GM20431 (cell line): ENCODE data around the gene SCAMP2.
"Not testable (repeated sequence)": the region's sequence is repeated elsewhere in the genome, so short reads cannot be mapped to it uniquely, and the experiment has no call there.

Experiments
- in situ Hi-C: fragments of 300-500 bp; cut with MseI, MboI; formaldehyde crosslinking; loops from one replicate; pipeline ENCODE4 v1.15.0; 2020; ENCODE audit warnings: low sequenced_read_pairs; ENCODE audit not compliant: unreplicated experiment

SCAMP2 gene, protein sequence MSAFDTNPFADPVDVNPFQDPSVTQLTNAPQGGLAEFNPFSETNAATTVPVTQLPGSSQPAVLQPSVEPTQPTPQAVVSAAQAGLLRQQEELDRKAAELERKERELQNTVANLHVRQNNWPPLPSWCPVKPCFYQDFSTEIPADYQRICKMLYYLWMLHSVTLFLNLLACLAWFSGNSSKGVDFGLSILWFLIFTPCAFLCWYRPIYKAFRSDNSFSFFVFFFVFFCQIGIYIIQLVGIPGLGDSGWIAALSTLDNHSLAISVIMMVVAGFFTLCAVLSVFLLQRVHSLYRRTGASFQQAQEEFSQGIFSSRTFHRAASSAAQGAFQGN

DNA sequence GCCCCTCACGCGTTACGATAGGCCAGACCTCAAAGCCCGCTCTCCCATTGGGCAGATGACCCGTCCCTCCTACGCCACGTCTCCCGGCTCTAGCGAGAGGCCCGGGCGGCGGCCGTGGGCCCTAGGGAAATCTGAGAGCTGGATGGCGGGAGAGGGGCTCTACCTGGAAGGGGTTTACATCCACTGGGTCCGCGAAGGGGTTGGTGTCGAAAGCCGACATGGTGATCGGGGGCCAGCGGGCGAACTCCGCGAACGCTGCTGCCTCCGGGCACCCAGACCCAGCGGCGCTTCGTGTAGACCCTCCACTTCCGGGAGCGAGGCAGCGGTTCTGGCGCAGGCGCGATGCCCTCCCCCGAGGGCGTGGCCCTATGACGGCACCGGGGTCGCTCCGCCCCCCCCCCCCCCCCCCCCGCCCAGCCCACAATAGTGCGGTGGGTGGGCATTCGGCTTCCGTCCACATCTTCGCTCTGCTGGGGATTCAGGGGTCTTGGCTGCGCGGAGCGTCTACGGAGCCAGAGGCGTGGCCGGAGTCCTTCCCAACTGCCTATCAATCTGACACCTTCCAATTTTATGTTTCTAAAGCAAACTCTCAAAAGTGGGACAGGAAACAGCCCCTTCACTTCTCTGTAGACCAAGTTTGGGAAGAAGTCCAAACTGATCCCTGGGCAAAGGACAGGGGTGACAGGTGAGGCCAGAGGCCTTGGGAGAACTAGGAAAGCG, at the start of gene SCAMP2:
Gene SCAMP2 (minus strand): TSS at position 330 of the 720 bp plus-strand sequence. CDS start 110 bp downstream, at position 220.
- in situ Hi-C loops = no loop called here

DNA sequence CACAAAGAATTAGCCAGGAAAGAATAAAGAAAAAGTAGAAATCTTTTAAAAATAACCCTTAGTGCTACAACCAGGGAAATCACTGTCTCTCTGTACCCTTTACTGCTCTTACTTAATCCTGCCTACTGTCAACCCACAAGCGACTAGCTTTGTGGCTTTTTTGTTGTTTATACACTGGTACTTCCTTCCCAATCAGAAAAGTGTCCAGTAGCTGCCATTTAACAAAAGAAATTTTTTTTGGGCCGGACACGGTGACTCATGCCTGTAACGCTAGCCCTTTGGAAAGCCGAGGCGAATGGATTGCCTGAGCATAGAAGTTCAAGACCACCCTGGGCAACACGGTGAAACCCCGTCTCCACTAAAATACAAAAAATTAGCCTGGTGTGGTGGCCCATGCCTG, 47.3 kb upstream of the SCAMP2 start:
- in situ Hi-C loops = no loop called here

- in situ Hi-C loops = no loop called here
Observed at GRCh38 chr15:74917676-74918075, 44.5 kb upstream of the SCAMP2 start.

GRCh38 chr15:74913799-74914198, 40.6 kb upstream of the SCAMP2 start:
- in situ Hi-C loops = not testable (repeated sequence)

GRCh38 chr15:74913041-74913440, 39.9 kb upstream of the SCAMP2 start:
- in situ Hi-C loops = no loop called here

DNA sequence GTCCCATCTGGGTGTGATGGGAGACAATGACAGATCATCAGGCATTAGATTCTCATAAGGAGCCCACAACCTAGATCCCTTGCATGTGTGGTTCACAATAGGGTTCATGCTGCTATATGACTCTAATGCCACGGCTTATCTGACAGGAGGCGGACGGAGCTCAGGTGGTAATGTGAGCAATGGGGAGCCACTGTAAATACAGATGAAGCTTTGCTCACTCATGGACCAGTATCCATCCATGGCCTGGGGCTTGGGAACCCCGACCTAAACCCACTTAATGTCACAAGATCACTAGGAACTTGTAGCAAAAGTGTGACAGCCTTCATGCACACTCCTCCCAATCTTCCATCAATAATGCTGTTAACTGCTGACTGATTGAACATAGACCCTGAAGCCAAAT, 35.5 kb upstream of the SCAMP2 start:
- in situ Hi-C loops = loop anchor here (10.0 kb wide), 1 partner anchor 64 kb away; the partner anchor contains the start of gene ULK3

GRCh38 chr15:74907163-74907870, 34.2 kb upstream of the SCAMP2 start:
- in situ Hi-C loops = loop anchor here (10.0 kb wide), 1 partner anchor 63 kb away; the partner anchor contains the start of gene ULK3

GRCh38 chr15:74906450-74907162, 33.4 kb upstream of the SCAMP2 start, which contains the start of gene FAM219B:
FAM219B (minus strand) TSS chr15:74906851; CDS start chr15:74906800, 51 bp downstream.
- in situ Hi-C loops = loop anchor here (10.0 kb wide), 1 partner anchor 62 kb away; the partner anchor contains the start of gene ULK3

GRCh38 chr15:74906067-74906449, 32.9 kb upstream of the SCAMP2 start:
- in situ Hi-C loops = loop anchor here (10.0 kb wide), 1 partner anchor 61 kb away; the partner anchor contains the start of gene ULK3

DNA sequence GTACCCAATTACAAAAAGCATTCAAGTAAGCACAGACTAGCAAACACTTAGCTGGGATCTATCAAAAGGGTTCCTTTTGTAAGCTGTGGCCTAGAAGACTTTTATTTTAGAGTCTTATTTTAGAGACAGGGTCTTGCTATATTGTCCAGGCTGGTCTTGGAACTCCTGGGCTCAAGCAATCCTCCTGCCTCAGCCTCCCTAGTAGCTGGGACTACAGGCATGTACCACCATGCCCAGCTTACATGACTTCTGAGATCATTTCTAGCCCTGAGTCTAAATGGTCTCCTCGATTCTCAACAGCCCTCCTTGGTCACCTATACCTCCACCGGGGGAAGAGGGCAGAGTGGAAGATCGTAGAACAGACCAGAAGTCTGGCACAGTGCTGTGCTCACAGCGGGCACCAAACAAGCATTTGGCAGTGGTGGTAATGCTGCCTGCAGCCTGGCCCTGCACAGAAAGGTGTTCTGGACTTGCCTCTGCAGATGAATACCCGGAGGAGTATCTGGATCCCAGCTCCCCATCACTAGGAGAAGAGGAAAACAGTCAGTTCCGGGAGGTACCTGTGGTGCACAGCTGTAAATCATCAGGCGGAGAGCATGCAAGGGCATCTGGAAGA, 31.1 kb upstream of the SCAMP2 start:
- in situ Hi-C loops = loop anchor here (10.0 kb wide), 1 partner anchor 59 kb away; the partner anchor contains the start of gene ULK3

DNA sequence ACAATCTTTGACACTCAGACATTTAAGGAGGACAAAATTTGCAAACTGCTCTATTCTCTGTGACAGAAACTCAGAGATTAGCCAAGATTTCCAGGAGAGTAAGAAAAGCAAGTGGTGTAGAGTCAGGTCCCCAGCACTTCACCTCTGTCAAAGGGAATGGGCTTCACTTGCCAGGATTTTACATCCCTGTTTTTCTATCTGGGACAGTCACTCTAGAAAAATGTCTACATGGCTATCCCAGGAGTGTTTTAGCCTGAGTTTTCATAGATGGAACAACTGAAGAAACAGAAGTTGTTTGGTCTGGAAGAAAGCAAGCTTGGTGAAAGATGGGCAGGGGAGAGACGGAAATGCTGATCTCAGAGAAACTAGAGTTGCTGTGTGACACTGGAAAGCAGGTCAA, 30.5 kb upstream of the SCAMP2 start:
- in situ Hi-C loops = loop anchor here (10.0 kb wide), 1 partner anchor 59 kb away; the partner anchor contains the start of gene ULK3

- in situ Hi-C loops = loop anchor here (10.0 kb wide), 1 partner anchor 58 kb away; the partner anchor contains the start of gene ULK3
Observed at GRCh38 chr15:74902295-74903075, 29.3 kb upstream of the SCAMP2 start.

DNA sequence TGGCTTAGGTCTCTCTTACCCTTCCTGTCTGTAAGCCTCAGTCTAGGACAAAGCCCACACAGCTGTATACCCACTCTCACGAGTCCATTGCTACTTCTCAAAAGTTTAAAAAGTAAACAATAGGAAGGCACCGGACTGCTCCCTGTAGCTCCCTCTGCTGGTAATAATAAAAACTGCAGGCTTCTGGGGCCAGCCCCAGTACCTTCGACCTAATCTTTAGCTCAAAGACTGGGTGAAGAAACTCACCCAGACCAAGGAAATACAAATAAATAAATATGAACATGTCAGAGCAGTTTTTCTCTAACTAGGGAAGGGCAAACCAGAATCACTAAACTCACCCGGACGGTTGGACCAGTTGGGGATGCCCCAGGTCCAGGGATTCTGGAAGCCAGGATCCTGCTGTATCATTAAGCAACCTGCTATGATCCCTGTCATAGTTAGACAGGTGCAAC, 28.5 kb upstream of the SCAMP2 start:
- in situ Hi-C loops = loop anchor here (10.0 kb wide), 1 partner anchor 57 kb away; the partner anchor contains the start of gene ULK3

DNA sequence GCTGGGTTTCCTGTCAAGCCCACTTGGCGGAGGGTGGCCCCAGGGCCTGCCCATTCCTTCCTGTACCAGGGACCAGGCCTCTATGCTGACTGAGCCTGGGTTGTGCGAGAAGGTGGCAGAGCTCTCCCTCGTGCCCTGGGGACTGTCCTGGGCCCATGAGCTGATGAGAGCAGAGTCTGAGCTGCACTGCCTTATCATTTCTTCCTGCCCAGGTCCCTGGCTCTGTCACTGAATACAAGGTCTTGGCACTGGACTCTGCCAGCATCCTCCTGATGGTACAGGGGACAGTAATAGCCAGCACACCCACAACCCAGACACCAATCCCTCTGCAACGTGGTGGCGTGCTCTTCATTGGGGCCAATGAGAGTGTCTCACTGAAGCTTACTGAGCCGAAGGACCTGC, 24.1 kb upstream of the SCAMP2 start:
- in situ Hi-C loops = no loop called here

DNA sequence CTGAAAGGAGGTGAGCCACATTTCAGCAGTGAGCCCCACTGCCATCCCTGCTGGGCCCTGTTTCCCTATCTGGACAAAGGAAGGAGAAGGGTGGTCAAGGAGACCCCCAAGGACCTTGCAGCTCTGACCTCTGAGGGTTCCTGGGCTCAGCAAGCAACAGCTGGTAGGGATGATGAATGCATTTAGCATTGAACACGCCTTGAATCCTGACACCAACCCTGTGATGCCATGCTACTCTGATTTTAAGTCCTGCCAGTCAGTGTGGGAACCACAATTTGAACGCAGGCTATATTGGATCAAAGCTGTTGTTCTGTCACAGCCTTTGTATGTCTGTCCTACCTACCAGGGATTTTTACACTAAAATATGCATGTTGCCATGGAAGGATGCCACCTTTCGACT, 23.2 kb upstream of the SCAMP2 start:
- in situ Hi-C loops = no loop called here

DNA sequence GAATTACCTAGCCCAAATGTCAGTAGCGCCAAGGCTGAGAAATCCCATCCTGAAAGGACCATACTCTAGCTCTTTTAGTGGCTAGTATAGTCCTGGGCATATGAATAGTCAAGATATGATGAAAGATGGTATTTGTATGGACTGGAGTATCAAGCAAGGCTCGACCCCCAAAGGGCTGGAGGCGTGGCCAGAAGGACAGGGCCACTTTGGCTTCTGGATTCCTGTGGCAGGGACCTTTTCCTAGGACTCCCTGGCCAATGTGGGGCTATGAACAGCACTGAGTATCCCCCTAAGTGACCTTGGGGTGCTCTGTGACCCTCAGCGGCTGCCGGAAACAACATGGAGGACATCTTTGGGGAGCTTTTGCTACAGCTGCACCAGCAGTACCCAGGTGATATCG, 22.7 kb upstream of the SCAMP2 start:
- in situ Hi-C loops = no loop called here

- in situ Hi-C loops = not testable (repeated sequence)
Observed at GRCh38 chr15:74894383-74894782, 21.2 kb upstream of the SCAMP2 start.

DNA sequence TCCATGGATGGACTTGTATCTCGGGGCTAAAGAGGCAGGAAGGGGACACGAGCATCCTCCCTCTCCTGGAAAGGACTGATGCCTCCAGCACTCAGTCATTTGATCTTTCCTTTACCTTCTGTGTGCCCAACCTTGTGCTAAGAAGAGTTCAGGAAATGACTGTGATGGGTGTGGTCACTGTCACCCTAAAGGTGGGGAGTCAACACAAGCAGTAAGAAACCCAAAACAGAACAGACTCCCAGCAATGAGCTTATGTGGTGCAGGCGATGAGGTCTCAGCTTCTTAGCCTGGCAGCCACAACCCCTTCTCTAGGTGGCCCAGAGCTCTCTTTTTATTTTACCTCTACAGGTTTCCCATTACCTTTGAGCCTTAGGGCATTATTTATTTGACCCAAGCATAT, 20.5 kb upstream of the SCAMP2 start:
- in situ Hi-C loops = no loop called here
